IMR-90 (cell line): ENCODE data around the gene PPP6R1. TPM values are rescaled to one million over a fixed set of nuclear protein-coding genes. Genes with fewer than 3 reads are reported as not detected.

Experiments
- microRNA-seq, 2 experiments: library from miRNA; stranded (forward) in 1 of 2; unstranded in 1 of 2; fragments of 10-50 nt in 1 of 2; fragments of <30 nt in 1 of 2; gene quantifications in 1 of 2; microRNA quantifications in 1 of 2; one replicate each; pipeline versions ENCODE3 to v1.1.0; 2013 to 2020; ENCODE audit not compliant: insufficient read depth in 1 of 2, insufficient read length in 1 of 2, unreplicated experiment in 1 of 2
- polyA plus RNA-seq, 3 experiments: library from polyadenylated mRNA; depleted of rRNA; stranded (reverse); fragments of >200 nt; gene quantifications; 2 replicates each; pipeline ENCODE4 v1.2.3, GENCODE V29; 2012; ENCODE audit warnings: low replicate concordance in 1 of 3
- small RNA-seq, 5 experiments: library from RNA; depleted of rRNA; stranded (forward); fragments of <200 nt; gene quantifications; one replicate each; pipeline ENCODE3, GENCODE V24; 2012
- total RNA-seq: library from RNA; depleted of rRNA; stranded (reverse); fragments of >200 nt; gene quantifications from 2 replicates; pipeline ENCODE4 v1.2.3, GENCODE V29; 2012; rRNA removed

Gene PPP6R1
- total and polyA plus RNA-seq, 2 of the 4 experiments (the other 2 are of a cell fraction) = 19.9 to 50.2 TPM

Small RNA genes within 50 kb of the gene (microRNA-seq; reads per million reads assigned to microRNA genes)
- 1.0 to 1.8 reads per million in 2 experiments for gene MIR6802
- gene MIR6803 = 0 to 2.2 reads per million in 2 experiments
- 2.2 to 6.2 reads per million in 2 experiments for gene MIR6804

Small RNA genes within 50 kb of the gene (small RNA-seq; reads per million reads assigned to genes)
- gene MIR6802 (0 to 0.57 (median 0) reads per million in 5 experiments), gene MIR6803 (0 reads per million in 5 experiments), gene MIR6804 (0 reads per million in 5 experiments)

Other genes starting within 250 kb of the PPP6R1 start
- gene GP6, start 220.8 kb downstream of the PPP6R1 start, total RNA-seq = not detected in 2 replicates
- gene GP6, start 220.8 kb downstream of the PPP6R1 start, polyA plus RNA-seq (2012; rRNA removed) = 0.03 TPM in 1 of 2 replicates, not detected in the other
- gene RDH13, start 195.9 kb downstream of the PPP6R1 start, total RNA-seq = 7.5 and 8.3 TPM in 2 replicates
- 6.9 and 7.8 TPM in 2 replicates for gene RDH13, start 195.9 kb downstream of the PPP6R1 start, polyA plus RNA-seq (2012; rRNA removed)
- 0.90 and 1.9 TPM in 2 replicates for gene EPS8L1, start 183.1 kb downstream of the PPP6R1 start, total RNA-seq
- gene EPS8L1, start 183.1 kb downstream of the PPP6R1 start, polyA plus RNA-seq (2012; rRNA removed) = 2.9 and 3.1 TPM in 2 replicates
- 21.1 and 21.5 TPM in 2 replicates for gene PPP1R12C, start 141.4 kb downstream of the PPP6R1 start, total RNA-seq
- 81.4 and 104 TPM in 2 replicates for gene PPP1R12C, start 141.4 kb downstream of the PPP6R1 start, polyA plus RNA-seq (2012; rRNA removed)
- 1.3 and 3.1 TPM in 2 replicates for gene TNNT1, start 109.8 kb downstream of the PPP6R1 start, total RNA-seq
- gene TNNT1, start 109.8 kb downstream of the PPP6R1 start, polyA plus RNA-seq (2012; rRNA removed) = 2.5 and 2.6 TPM in 2 replicates
- not detected in 2 replicates for gene TNNI3, start 101.3 kb downstream of the PPP6R1 start, total RNA-seq
- not detected in 2 replicates for gene TNNI3, start 101.3 kb downstream of the PPP6R1 start, polyA plus RNA-seq (2012; rRNA removed)
- gene DNAAF3, start 92.4 kb downstream of the PPP6R1 start, total RNA-seq = 0.28 TPM in 1 of 2 replicates, not detected in the other
- gene DNAAF3, start 92.4 kb downstream of the PPP6R1 start, polyA plus RNA-seq (2012; rRNA removed) = 0.34 TPM in 2 replicates
- gene SYT5, start 78.7 kb downstream of the PPP6R1 start, total RNA-seq = under 0.01 TPM in 2 replicates
- 0.15 TPM in 1 of 2 replicates, not detected in the other for gene SYT5, start 78.7 kb downstream of the PPP6R1 start, polyA plus RNA-seq (2012; rRNA removed)
- 1.7 and 3.4 TPM in 2 replicates for gene PTPRH, start 49.5 kb downstream of the PPP6R1 start, total RNA-seq
- gene PTPRH, start 49.5 kb downstream of the PPP6R1 start, polyA plus RNA-seq (2012; rRNA removed) = 1.3 and 1.7 TPM in 2 replicates
- gene TMEM86B, start 30.3 kb downstream of the PPP6R1 start, total RNA-seq = 0.18 and 0.28 TPM in 2 replicates
- 2.4 TPM in 2 replicates for gene TMEM86B, start 30.3 kb downstream of the PPP6R1 start, polyA plus RNA-seq (2012; rRNA removed)
- gene HSPBP1, start 21.1 kb upstream of the PPP6R1 start, total RNA-seq = 19.7 and 21.0 TPM in 2 replicates
- gene HSPBP1, start 21.1 kb upstream of the PPP6R1 start, polyA plus RNA-seq (2012; rRNA removed) = 43.2 and 52.5 TPM in 2 replicates
- gene BRSK1, start 25.0 kb upstream of the PPP6R1 start, total RNA-seq = 1.9 and 2.5 TPM in 2 replicates
- 22.3 and 31.1 TPM in 2 replicates for gene BRSK1, start 25.0 kb upstream of the PPP6R1 start, polyA plus RNA-seq (2012; rRNA removed)
- gene TMEM150B, start 66.3 kb upstream of the PPP6R1 start, total RNA-seq = not detected in 2 replicates
- gene TMEM150B, start 66.3 kb upstream of the PPP6R1 start, polyA plus RNA-seq (2012; rRNA removed) = not detected in 2 replicates
- 1.8 and 1.9 TPM in 2 replicates for gene KMT5C, start 80.9 kb upstream of the PPP6R1 start, total RNA-seq
- 5.9 and 6.9 TPM in 2 replicates for gene KMT5C, start 80.9 kb upstream of the PPP6R1 start, polyA plus RNA-seq (2012; rRNA removed)
- gene COX6B2, start 95.7 kb upstream of the PPP6R1 start, total RNA-seq = not detected in 2 replicates
- gene COX6B2, start 95.7 kb upstream of the PPP6R1 start, polyA plus RNA-seq (2012; rRNA removed) = 0.19 and 0.39 TPM in 2 replicates
- not detected in 2 replicates for gene GARIN5B, start 104.2 kb upstream of the PPP6R1 start, total RNA-seq
- gene GARIN5B, start 104.2 kb upstream of the PPP6R1 start, polyA plus RNA-seq (2012; rRNA removed) = not detected in 2 replicates
- 14.3 and 15.6 TPM in 2 replicates for gene IL11, start 111.4 kb upstream of the PPP6R1 start, total RNA-seq
- 33.6 and 38.9 TPM in 2 replicates for gene IL11, start 111.4 kb upstream of the PPP6R1 start, polyA plus RNA-seq (2012; rRNA removed)
- not detected in 2 replicates for gene TMEM190, start 117.8 kb upstream of the PPP6R1 start, total RNA-seq
- gene TMEM190, start 117.8 kb upstream of the PPP6R1 start, polyA plus RNA-seq (2012; rRNA removed) = 1.4 and 1.6 TPM in 2 replicates
- gene TMEM238, start 125.3 kb upstream of the PPP6R1 start, total RNA-seq = not detected in 2 replicates
- gene TMEM238, start 125.3 kb upstream of the PPP6R1 start, polyA plus RNA-seq (2012; rRNA removed) = not detected in 2 replicates
- 386 and 998 TPM in 2 replicates for gene RPL28, start 126.9 kb upstream of the PPP6R1 start, total RNA-seq
- gene RPL28, start 126.9 kb upstream of the PPP6R1 start, polyA plus RNA-seq (2012; rRNA removed) = 1,428 and 1,693 TPM in 2 replicates
- 69.5 and 74.4 TPM in 2 replicates for gene UBE2S, start 148.8 kb upstream of the PPP6R1 start, total RNA-seq
- 104 and 177 TPM in 2 replicates for gene UBE2S, start 148.8 kb upstream of the PPP6R1 start, polyA plus RNA-seq (2012; rRNA removed)
- gene SHISA7, start 184.3 kb upstream of the PPP6R1 start, total RNA-seq = not detected in 2 replicates
- gene SHISA7, start 184.3 kb upstream of the PPP6R1 start, polyA plus RNA-seq (2012; rRNA removed) = 0.03 TPM in 1 of 2 replicates, not detected in the other
- gene ISOC2, start 202.6 kb upstream of the PPP6R1 start, total RNA-seq = 46.7 and 56.1 TPM in 2 replicates
- 82.1 and 119 TPM in 2 replicates for gene ISOC2, start 202.6 kb upstream of the PPP6R1 start, polyA plus RNA-seq (2012; rRNA removed)
- gene C19orf85, start 205.7 kb upstream of the PPP6R1 start, total RNA-seq = not detected in 2 replicates
- gene C19orf85, start 205.7 kb upstream of the PPP6R1 start, polyA plus RNA-seq (2012; rRNA removed) = not detected in 2 replicates
- 0.18 and 0.28 TPM in 2 replicates for gene ZNF628, start 217.6 kb upstream of the PPP6R1 start, total RNA-seq
- gene ZNF628, start 217.6 kb upstream of the PPP6R1 start, polyA plus RNA-seq (2012; rRNA removed) = 1.9 and 2.6 TPM in 2 replicates
- gene NAT14, start 226.2 kb upstream of the PPP6R1 start, total RNA-seq = 4.3 and 7.2 TPM in 2 replicates
- 40.9 and 41.2 TPM in 2 replicates for gene NAT14, start 226.2 kb upstream of the PPP6R1 start, polyA plus RNA-seq (2012; rRNA removed)
- gene SSC5D, start 229.4 kb upstream of the PPP6R1 start, total RNA-seq = 1.4 and 1.7 TPM in 2 replicates
- 14.1 and 19.1 TPM in 2 replicates for gene SSC5D, start 229.4 kb upstream of the PPP6R1 start, polyA plus RNA-seq (2012; rRNA removed)